ENCODE measurements around the gene PEX5L.
"Not testable (repeated sequence)": the region's sequence is repeated elsewhere in the genome, so short reads cannot be mapped to it uniquely, and the experiment has no call there.

PEX5L gene, protein sequence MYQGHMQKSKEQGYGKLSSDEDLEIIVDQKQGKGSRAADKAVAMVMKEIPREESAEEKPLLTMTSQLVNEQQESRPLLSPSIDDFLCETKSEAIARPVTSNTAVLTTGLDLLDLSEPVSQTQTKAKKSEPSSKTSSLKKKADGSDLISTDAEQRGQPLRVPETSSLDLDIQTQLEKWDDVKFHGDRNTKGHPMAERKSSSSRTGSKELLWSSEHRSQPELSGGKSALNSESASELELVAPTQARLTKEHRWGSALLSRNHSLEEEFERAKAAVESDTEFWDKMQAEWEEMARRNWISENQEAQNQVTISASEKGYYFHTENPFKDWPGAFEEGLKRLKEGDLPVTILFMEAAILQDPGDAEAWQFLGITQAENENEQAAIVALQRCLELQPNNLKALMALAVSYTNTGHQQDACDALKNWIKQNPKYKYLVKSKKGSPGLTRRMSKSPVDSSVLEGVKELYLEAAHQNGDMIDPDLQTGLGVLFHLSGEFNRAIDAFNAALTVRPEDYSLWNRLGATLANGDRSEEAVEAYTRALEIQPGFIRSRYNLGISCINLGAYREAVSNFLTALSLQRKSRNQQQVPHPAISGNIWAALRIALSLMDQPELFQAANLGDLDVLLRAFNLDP

DNA sequence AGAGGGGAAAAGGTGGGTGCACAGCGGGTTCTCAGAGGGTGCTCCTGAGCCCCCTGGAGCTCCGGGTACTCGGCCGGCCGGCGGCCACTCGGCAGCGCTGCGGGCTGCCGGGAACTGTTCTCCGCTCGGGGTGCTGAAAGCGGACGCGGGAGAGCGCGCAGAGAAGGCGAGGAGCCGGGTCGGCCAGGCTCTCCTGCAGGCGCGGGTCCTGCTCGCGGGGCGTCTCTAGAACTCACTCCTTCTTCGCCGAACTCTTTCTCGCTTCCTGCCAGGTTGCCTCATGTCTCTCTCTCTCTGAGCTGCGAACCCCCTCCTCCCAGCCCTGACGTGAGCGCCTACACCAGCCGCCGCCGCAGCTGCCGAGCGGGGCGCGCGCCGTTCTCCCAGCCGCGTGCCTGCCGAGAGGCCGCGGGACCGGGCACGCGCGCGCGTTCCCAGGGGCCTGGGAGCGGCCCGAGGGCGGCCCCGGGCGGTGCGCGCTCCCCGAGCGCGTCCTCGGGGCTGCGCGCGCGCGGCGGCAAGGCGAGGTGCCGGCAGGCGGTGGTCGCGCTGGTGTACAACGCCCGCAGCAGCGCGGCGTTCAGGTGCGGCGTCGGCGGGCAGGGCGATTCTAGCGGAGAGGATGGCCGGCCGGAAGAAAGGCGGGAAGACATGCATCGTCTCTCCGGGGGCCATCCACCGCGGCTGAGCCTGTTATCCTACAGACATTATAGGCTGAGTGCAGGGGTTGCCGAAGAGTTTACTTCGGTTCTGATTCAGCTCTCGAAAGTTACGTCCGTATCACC, at the start of gene PEX5L:
Gene PEX5L (minus strand): TSS at position 267 of the 785 bp plus-strand sequence. CDS start 338 bp downstream, outside the sequence.
- DNase-seq (ENCODE audit: low read depth, low spot score), result no peak

DNA sequence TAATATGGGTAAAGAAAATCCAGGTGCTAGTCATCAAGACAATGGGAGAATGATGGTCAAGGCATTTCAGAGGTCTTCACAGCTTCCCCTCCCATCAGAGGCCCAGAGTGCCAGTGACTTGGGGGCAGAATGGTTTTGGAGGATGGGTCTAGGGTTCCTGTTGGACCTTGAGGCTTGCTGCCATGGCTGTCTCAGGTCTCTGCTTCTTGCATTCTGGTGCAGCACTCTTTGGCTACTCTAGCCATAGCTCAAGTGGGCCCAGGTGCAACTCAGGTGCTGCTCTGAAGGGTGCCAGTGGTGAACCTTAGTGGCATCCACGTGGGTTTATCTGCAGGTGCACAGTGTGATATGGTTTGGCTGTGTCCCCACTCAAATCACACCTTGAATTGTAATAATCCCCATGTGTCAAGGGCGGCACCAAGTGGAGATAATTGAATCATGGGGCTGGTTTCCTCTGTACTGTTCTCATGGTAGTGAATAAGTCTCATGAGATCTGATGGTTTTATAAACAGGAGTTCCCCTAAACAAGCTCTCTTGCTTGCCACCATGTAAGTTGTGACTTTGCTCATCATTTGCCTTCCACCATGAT, 48.5 kb upstream of the PEX5L start:
- no peak for DNase-seq (ENCODE audit: low read depth, low spot score)

DNA sequence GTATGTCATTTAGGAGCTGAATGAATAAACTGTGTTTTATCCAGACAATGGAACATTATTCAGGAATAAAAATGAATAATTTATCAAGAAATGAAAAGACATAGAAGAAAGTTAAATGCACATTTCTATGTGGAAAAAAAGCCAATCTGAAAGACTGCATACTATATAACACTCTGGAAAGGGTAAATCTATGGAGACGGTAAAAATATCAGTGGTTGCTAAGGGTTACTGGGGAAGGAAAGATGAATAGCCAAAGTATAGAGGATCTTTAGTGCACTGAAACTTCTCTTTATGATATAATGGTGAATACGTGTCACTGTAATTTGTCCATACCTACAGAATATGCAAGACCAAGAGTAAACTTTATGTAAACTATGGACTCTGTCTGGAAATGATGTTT, 46.0 kb upstream of the PEX5L start:
- no peak for DNase-seq (ENCODE audit: low read depth, low spot score)

DNA sequence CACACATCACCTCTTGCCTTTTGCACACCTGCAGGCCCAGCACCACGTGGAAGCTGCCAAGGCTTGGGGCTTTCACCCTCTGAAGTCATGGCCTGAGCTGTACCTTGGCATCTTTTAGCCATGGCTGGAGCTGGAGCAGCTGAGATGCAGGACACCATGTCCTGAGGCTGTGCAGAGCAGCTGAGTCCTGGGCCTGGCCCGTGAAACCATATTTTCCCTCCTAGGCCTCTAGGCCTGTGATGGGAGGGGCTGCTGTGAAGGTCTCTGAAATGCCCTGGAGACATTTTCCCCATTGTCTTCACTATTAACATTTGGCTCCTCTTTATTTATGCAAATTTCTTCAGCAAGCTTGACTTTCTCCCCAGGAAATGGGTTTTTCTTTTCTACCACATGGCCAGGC, 41.9 kb upstream of the PEX5L start:
- DNase-seq (ENCODE audit: low read depth, low spot score), result no peak

DNA sequence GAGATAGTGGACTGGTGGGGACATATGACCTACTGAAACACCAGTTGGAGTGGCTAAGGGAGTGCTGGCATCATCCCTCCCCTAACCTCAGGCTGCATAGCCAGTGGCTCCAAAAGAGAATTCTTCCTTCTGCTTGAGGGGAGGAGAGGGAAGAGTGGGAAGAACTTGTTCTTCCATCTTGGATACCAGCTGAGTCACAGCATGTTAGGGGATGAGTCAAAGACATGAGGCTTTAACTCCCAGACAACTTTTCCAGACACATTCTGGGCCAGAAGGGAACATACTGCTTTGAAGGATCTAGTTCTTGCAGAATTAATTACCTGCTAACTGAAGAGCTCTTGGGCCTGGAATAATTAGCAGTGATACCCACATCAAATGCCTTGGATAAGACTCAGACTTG, 36.8 kb upstream of the PEX5L start:
- no peak for DNase-seq (ENCODE audit: low read depth, low spot score)

DNA sequence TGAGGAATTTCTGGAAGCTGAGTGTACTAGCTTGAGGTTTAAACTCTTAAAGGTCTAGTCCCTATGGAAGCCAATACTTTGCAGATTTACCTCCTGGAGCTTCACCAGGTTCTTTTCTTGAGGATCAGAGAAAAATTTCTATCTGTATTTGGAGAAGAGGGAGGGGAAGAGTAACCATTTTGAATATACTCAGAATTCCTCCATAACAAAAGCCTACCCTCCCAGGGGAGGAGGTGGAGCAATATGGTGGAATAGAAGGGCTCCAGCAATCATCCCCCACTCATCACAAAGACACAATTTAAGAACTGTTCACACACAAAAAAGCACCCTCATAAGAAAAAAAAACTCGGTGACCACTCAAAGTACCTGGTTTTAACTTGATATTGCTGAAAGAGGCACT, 36.0 kb upstream of the PEX5L start:
- DNase-seq (ENCODE audit: low read depth, low spot score), result no peak

DNA sequence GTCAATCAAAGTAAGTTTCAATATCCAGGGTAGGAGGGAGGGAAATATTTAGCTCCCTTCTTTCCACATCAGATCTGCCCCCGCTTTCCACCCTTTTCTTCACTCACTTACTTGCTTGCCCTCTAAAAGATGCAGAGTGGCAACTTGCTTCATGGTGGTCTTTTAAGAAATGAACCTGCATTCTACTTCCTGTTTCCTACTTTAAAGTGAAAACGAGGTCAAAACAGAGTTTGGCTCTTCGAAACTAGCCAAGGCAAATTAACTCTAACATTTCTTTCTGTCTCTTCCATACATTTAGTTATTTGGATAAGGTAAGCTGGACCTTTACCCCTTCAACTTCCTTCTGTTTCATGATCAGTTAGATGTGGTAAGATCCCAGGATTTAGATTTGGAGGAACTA, 34.2 kb upstream of the PEX5L start:
- no peak for DNase-seq (ENCODE audit: low read depth, low spot score)

DNA sequence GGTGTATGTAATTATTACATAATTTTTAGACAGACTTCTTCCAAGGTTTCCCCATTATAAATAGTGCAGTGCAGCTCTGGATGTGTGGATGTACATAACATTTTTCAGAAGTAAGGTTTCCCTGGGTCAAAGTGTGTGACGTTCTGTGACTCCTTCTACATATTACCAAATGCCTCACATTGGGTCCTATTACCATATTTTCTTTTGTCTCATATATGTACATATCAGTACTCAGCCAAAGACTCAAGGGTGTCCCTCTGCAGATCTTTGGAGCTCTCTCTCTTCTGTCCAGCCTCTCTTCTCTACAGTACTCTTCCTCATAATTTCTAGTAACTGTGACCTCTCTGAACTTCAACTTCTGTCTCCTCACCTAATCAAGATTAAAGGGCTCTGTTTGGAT, 31.3 kb upstream of the PEX5L start:
- no peak for DNase-seq (ENCODE audit: low read depth, low spot score)

DNA sequence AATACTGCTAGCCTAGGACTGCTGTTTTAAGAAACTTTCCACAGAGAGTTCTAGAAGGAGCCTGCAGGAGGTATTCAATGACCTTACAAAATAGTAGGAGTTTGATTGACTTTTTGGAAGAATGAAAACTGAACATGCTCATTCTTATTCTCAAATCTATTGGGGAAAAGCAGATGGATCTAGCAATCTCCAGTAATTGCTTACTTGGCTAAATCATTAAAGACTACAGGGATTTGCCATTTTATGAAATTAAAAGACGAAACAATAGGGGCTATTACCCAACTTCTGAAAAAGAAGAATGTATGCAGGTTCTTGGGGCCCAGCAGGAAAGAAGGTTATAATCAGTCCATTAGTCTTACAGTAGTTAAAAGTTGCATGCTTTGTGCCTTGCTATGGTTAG, 29.9 kb upstream of the PEX5L start:
- DNase-seq (ENCODE audit: low read depth, low spot score), result no peak

DNA sequence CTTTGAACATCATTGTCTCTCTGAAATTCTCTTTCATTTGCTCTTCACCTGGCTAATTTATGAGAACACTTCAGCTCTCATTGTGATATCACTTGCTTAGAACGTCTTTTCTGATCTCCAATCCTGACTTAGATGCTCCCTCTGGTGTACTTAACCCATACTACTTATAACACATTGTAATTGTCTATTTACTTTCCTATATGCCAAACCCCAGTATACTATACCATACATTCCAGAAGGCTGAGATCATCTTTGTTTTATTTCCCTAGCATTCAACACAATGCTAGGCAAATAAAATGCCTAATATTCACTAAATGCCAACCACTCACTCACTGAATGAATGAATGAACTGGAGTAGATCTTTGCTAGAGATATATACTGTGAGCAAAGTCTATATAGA, 27.0 kb upstream of the PEX5L start:
- no peak for DNase-seq (ENCODE audit: low read depth, low spot score)

DNA sequence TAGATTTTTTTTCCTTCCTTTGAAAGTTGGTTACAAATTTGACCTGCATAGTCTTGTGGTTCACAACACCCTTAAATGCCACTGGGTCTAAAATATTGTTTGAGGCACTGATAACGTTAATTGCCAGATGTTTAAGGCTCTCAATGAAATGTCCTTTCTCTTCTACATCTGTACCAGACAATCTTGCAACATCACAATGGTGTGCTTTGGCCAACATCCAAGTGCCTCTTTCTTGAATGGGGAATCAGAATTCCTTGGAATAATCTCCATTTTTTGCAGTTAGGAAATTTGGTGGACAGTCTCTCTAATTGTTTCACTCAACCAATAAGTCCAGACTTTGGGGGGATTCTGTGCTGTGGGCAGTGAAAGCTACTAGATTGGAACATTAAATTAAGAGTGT, 26.0 kb upstream of the PEX5L start:
- no peak for DNase-seq (ENCODE audit: low read depth, low spot score)

DNA sequence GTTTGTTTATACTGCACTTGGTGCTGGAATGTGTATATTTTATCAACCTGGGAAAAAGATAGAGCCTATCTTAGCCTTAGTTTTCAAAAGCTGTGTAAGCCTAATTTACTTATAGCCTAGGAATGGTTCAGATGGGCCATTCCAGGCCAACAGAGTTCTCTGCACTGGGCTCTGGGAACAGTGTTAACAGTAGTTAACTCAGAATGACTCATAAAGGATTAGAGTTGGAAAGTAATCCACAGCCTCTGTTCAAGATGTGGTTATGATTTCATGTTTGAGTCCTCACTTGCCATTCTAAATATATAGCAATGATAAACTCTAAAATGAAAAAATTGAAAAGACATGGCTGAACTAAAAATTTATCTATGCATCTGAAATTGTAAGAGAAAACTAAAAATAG, 22.6 kb upstream of the PEX5L start:
- no peak for DNase-seq (ENCODE audit: low read depth, low spot score)

DNA sequence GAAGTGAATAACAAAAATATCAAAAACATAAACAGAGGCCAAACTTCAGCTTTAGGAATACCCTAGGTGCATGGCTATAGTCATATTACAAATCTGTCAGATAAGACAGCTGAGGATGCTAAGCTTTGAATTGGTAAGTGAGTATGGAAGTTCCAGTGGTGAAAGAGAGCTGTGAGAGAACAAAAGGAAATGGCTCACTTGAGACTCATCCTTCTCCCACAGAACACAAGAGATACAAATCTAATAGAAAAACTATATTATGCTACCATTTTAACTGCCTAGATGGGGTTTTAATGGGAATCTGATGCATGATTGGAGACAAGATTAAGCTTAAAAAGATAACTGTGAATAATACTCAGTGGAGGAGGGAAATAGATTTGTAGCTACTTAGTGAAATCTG, 21.5 kb upstream of the PEX5L start:
- no peak for DNase-seq (ENCODE audit: low read depth, low spot score)

DNA sequence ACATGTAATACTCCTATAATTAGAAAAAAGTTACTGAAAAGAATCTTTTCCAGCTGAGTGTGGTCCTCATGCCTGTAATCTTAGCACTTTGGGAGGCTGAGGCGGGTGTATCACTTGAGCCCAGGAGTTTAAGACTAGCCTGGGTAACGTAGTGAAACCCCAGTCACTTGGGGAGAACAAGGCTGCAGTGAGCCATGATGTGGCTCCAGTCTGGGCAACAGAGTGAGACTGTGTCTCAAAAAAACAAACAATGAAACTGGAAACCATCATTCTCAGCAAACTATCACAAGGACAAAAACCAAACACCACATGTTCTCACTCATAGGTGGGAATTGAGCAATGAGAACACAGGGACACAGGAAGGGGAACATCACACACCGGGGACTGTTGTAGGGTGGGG, 18.9 kb upstream of the PEX5L start:
- not testable (repeated sequence) for DNase-seq (ENCODE audit: low read depth, low spot score)

DNA sequence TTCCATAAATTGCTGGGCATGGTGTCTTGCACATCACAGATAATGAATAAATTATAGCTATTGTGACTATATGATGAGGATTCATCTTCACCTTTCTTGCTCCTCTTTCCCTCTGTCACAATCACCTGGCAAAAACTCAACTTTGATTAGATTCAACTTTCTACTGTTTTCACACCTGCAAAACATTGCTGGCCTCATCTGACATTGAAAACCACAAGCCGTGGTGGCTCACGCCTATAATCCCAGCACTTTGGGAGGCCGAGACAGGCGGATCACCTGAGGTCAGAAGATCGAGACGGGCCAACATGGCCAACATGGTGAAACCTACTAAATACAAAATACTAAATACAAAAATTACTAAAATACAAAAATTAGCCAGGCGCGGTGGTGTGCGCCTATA, 12.7 kb upstream of the PEX5L start:
- no peak for DNase-seq (ENCODE audit: low read depth, low spot score)

DNA sequence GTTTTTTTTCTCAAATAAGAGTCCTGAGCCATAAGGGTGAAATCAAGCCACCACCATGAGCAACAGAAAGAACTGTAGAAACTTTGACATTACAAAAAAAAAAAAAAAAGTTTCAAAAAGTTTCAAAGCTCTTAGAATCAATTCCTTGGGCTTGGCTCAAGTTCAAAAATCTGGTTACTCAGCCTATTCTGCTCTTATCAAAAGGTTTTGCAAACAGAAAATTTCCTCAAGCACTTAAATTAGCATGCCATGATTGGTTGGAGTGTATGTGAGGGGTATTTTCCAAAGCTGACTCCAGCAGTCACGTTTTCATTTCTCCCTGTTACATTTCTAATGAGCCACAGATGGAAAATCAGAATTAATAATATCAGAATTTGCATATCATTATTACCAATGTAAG, 12.1 kb upstream of the PEX5L start:
- DNase-seq (ENCODE audit: low read depth, low spot score), result no peak

DNA sequence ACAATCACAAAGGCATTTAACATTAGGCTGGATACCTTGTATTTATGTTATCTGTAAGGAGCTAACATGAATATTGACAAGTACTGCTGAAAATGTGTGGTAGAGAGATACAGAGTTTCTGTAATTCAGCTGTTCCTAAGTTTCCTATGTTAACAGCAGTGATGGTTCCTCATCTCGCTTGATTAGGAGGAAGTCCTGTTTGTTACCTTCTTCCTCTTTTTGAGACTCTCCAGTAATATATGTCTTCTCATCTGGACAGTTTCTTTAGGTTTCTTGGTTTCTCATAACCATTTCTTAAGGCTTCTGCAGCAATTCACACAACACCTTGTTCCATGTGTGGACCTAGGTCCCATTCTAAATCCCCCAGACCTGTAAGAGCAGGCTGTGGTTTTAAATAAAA, 11.4 kb upstream of the PEX5L start:
- no peak for DNase-seq (ENCODE audit: low read depth, low spot score)

DNA sequence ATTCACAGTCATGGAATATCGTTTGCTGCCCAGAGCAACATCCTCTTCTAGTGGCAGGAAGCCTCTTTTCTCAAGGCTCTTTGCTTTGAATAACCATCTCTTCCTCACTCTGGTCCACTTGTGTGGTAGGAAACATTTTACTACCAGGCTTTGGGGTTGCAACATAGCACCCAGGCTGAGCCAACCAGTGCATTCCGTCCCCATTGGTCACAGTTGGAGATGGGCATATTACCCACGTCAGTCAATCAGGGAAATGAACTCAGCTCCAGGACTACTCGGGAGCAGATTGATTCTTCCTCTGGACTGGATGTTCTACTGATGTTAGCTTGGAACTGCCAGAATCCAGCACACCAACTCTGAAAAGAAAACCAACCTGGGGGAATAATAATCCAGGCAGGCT, 4.2 kb upstream of the PEX5L start:
- DNase-seq (ENCODE audit: low read depth, low spot score), result no peak

DNA sequence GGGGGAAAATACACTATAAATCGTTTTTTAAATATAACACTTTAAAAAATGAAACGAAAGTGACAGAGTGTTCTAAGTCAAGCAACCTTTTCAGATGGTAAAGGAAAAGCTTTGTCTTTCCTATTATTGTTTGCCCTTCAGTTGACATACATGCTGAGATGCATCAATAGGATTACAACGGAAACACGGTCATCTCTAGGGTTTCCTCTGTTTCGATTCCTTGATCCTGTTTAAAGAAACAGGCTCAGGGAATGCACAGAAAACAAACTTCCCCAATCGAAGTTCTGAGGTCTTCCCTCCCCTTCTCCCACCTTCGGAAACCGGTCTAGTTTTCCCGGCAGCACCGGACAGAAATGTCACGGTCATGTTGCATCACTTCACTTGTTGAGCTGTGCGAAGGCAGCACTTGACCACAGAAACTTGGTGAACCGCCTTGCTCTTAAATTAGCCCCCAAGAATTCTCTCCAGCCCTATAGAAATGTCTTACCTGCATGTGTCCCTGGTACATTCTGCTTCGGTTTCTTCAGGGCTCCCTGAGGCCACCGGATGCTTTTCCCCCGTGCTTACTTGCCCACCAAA, 556 bp downstream of the PEX5L start:
- no peak for DNase-seq (ENCODE audit: low read depth, low spot score)

DNA sequence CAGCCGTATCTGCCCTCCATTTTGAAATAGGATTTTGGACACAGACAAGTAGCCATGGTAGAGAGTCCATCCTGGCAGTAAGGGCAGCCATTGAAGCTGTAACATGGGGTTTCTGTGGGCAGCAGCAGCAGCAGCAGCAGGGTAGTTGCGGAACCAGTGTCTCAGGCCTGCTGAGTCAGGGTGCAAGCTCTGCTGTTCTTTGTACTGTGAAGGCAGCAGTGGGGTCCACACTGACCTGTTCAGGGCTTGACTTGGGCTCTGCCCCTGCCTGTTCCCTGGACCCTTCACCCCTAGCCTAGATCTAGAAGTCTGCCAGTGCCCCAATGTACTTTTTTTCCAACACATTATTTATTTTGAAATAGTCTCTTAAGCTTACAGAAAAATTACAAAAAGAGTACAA, 9.7 kb downstream of the PEX5L start:
- no peak for DNase-seq (ENCODE audit: low read depth, low spot score)

DNA sequence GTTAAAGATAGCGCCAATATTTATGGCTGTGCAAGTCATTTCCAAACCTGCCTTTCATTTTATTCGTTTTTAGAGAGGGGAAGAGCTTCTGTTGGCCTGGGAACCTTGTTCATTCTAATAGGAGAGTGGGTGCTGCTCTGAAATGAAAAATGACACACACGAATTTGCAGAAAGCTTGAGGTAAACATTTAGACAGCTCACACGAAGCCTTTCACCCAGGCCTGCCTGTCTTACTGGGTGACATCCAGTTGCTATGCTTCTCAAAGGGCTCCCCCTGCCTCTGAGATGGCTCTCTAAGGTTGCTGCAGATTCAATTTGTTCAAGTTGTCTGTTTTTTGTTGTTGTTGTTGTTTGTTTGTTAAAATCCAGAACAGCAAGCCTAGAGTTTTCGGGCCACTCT, 18.2 kb downstream of the PEX5L start:
- DNase-seq (ENCODE audit: low read depth, low spot score), result no peak

DNA sequence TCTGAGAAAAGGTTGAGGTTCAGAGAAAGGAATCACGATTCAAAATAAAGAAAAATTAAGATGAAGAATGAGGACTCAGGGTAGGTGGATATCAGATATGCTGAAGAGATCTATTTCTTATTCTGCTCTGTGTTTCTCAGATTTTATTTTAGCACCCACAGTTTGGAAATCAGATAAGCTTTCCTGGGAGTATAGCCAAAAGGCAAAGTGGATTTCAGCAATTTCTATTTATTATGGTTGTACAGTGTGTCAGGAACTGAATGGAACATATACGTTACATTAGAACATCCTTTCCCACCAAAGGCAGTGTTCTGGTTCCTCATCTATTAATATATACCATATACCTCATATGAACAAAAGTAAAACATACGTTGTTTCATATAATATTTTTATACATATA, 18.9 kb downstream of the PEX5L start:
- no peak for DNase-seq (ENCODE audit: low read depth, low spot score)

Data from smooth muscle cell of the brain vasculature (primary cell).